Breast epithelium (tissue), 4 donors: ENCODE data around the gene ZNF561. TPM values are rescaled to one million over a fixed set of nuclear protein-coding genes. Genes with fewer than 3 reads are reported as not detected.
A peak's percentile ranks its signal among the peaks of the same experiment; 100 is the strongest.
"Not testable (repeated sequence)": the region's sequence is repeated elsewhere in the genome, so short reads cannot be mapped to it uniquely, and the experiment has no call there.

ENCODE experiments used
- DNase-seq, 2 donors: peaks; one replicate each; pipeline ENCODE4 v3.0.0-alpha.2; 2019; ENCODE audit warnings: low spot score in 2 of 2
- H3K27ac ChIP-seq, 2 donors: fragments of 200-600 bp; sonication (generic) in 1 of 2; one replicate each; pipeline ENCODE4 v1.5.1; 2016 to 2019; ENCODE audit warnings: mild to moderate bottlenecking in 1 of 2
- H3K27me3 ChIP-seq, 2 donors: fragments of 200-600 bp; sonication (generic) in 1 of 2; one replicate each; pipeline versions ENCODE4 v1.5.1 to v1.6.0; 2017 to 2019; ENCODE audit warnings: control low read depth in 1 of 2, mild to moderate bottlenecking in 1 of 2
- H3K36me3 ChIP-seq: fragments of 200-600 bp; one replicate; pipeline ENCODE4 v1.5.1; 2019
- H3K4me1 ChIP-seq, 2 donors: fragments of 200-600 bp; sonication (generic); one replicate each; pipeline ENCODE4 v1.5.1; 2016 to 2019; ENCODE audit warnings: control low read depth in 1 of 2
- H3K4me3 ChIP-seq, 3 donors: fragments of 200-600 bp; sonication (generic); 1 replicate in 2 of 3; 2 replicates in 1 of 3; pipeline ENCODE4 v1.5.1; 2016 to 2019; ENCODE audit warnings: mild to moderate bottlenecking in 3 of 3, moderate library complexity in 2 of 3
- H3K9me3 ChIP-seq, 2 donors: fragments of 200-600 bp; sonication (generic) in 1 of 2; one replicate each; pipeline ENCODE4 v1.5.1; 2016 to 2019; ENCODE audit warnings: control low read depth in 1 of 2
- CTCF ChIP-seq, 3 donors: fragments of 450-650 bp; IDR thresholded peaks; one replicate each; pipeline ENCODE4 v1.5.1; 2016 to 2017; ENCODE audit warnings: antibody characterized with exemption in 3 of 3, mild to moderate bottlenecking in 3 of 3, moderate library complexity in 3 of 3
- POLR2A ChIP-seq: fragments of 450-650 bp; IDR thresholded peaks from one replicate; pipeline ENCODE4 v1.6.1; 2016; ENCODE audit warnings: antibody characterized with exemption, mild to moderate bottlenecking, moderate library complexity
- POLR2AphosphoS5 ChIP-seq, 3 donors: sonication (generic); formaldehyde crosslinking; IDR thresholded peaks; one replicate each; pipeline ENCODE4 v1.6.1; 2017; ENCODE audit warnings: antibody characterized with exemption in 3 of 3
- intact Hi-C: fragments of 100-400 bp; cut with DNase I; formaldehyde crosslinking; loops from one replicate; pipeline ENCODE4 v1.15.1; 2023; ENCODE audit warnings: low total_unique reads
- total RNA-seq, 3 donors: library from RNA; depleted of rRNA; stranded (reverse); fragments of >200 nt; gene quantifications; one replicate each; pipeline ENCODE4 v1.1.0, GENCODE V29; 2016

ZNF561 gene
- total RNA-seq, 3 donors from 2014 or later = 19.5 to 63.1 (median 29.5) TPM

GRCh38 chr19:9610484-9611113, 10.4 kb downstream of the ZNF561 start:
- intact Hi-C loops = no loop called here
- H3K4me3 ChIP-seq = peak overlapping the region in 1 of 3 donors; percentile 13
- H3K4me1 ChIP-seq = no peaks in the 10 kb centered on the region
- no peaks in the 10 kb centered on the region for H3K27me3 ChIP-seq
- H3K36me3 ChIP-seq = peaks cover 34% of the 10 kb centered on the region
- H3K27ac ChIP-seq = no peak overlapping the region
- DNase-seq = no peak
- no peak for TF ChIP-seq CTCF (IDR thresholded peaks at IDR 0.05)
- peaks cover 76 to 85% of the 10 kb centered on the region in 2 donors for H3K9me3 ChIP-seq

GRCh38 chr19:9608912-9609311, 12.1 kb downstream of the ZNF561 start:
- no peak for TF ChIP-seq POLR2AphosphoS5 (IDR thresholded peaks at IDR 0.05)
- TF ChIP-seq CTCF (IDR thresholded peaks at IDR 0.05) = no peak
- TF ChIP-seq POLR2A = no peak
- Histone ChIP-seq H3K36me3 (peaks cover 32% of the 10 kb centered on the region), H3K4me3 (no peak overlapping the region), H3K4me1 (no peaks in the 10 kb centered on the region), H3K27ac (no peak overlapping the region), H3K27me3 (no peaks in the 10 kb centered on the region), H3K9me3 (peaks cover 82 to 92% of the 10 kb centered on the region in 2 donors)
- intact Hi-C loops = no loop called here
- no peak for DNase-seq

GRCh38 chr19:9597027-9597426, 24.0 kb downstream of the ZNF561 start:
- peaks cover 16 to 24% of the 10 kb centered on the region in 2 donors for H3K9me3 ChIP-seq
- no peak for TF ChIP-seq POLR2A
- TF ChIP-seq POLR2AphosphoS5 (IDR thresholded peaks at IDR 0.05) = no peak
- no peak for TF ChIP-seq CTCF (IDR thresholded peaks at IDR 0.05)
- H3K4me1 ChIP-seq = no peaks in the 10 kb centered on the region
- H3K36me3 ChIP-seq = no peaks in the 10 kb centered on the region
- H3K27me3 ChIP-seq = no peaks in the 10 kb centered on the region
- no peak overlapping the region for H3K27ac ChIP-seq
- intact Hi-C loops = no loop called here
- H3K4me3 ChIP-seq = no peak overlapping the region
- DNase-seq = no peak

- Histone ChIP-seq H3K4me3 (no peak overlapping the region), H3K9me3 (no peaks in the 10 kb centered on the region), H3K27ac (no peak overlapping the region), H3K4me1 (no peaks in the 10 kb centered on the region), H3K27me3 (no peaks in the 10 kb centered on the region), H3K36me3 (no peaks in the 10 kb centered on the region)
- DNase-seq = peak; percentile 70 to 78
- no peak for TF ChIP-seq POLR2AphosphoS5 (IDR thresholded peaks at IDR 0.05)
- TF ChIP-seq CTCF (IDR thresholded peaks at IDR 0.05) = peak in 2 of 3 donors; percentile 50 to 63
- no peak for TF ChIP-seq POLR2A
- intact Hi-C loops = no loop called here
These were observed 34.3 kb downstream of the ZNF561 start for GRCh38 chr19:9586764-9587163.

- H3K27me3 ChIP-seq = no peaks in the 10 kb centered on the region
- H3K9me3 ChIP-seq = peaks cover 19% of the 10 kb centered on the region in 2 donors
- H3K36me3 ChIP-seq = no peaks in the 10 kb centered on the region
- TF ChIP-seq POLR2A = no peak
- TF ChIP-seq POLR2AphosphoS5 (IDR thresholded peaks at IDR 0.05) = peak; percentile 75 to 91 (median 81)
- intact Hi-C loops = no loop called here
- no peaks in the 10 kb centered on the region for H3K4me1 ChIP-seq
- peak within 1 kb of the TSS; percentile 96 to 97 for H3K27ac ChIP-seq
- peak; percentile 72 to 85 for DNase-seq
- peak within 1 kb of the TSS; percentile 85 to 98 (median 87) for H3K4me3 ChIP-seq
These were observed 36.8 kb downstream of the ZNF561 start, which contains the start of gene ZNF121 for GRCh38 chr19:9584073-9584833. Gene ZNF121 (minus strand): TSS chr19:9584504. CDS start chr19:9568097, 16,407 bp downstream.

- DNase-seq, H3K27ac ChIP-seq, H3K27me3 ChIP-seq, intact Hi-C loops, H3K36me3 ChIP-seq, H3K4me3 ChIP-seq, H3K4me1 ChIP-seq: not testable (repeated sequence)
- H3K9me3 ChIP-seq = peaks cover 38 to 39% of the 10 kb centered on the region in 2 donors
These were observed 38.8 kb downstream of the ZNF561 start for GRCh38 chr19:9582081-9582725.
